Measurements from ENCODE around the gene ACACB.

DNA sequence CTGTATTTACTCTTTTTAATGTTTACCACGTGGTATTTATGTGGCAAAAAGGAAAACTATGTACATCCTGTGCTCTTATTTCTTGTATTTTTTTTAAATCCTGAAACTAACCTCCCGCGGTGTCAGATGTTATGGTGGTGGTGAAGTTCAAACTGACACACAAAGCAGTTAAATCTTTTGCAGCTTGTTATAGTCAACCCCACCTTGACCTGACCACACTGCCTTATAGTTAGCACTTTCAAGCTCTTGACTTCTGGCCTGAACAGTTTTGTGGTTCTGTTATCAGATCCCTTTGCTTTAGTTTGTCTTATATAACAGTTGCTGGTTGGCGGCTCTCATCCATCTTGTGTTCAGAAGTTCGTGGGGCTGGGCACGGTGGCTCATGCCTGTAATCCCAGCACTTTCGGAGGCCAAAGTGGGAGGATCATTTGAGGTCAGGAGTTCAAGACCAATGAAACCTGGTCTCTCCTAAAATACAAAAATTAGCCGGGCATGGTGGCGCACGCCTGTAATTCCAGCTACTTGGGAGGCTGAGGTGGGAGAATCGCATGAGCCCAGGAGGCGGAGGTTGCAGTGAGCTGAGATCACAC is 16.9 kb upstream of the ACACB start:
- TF ChIP-seq, protein P1, sequence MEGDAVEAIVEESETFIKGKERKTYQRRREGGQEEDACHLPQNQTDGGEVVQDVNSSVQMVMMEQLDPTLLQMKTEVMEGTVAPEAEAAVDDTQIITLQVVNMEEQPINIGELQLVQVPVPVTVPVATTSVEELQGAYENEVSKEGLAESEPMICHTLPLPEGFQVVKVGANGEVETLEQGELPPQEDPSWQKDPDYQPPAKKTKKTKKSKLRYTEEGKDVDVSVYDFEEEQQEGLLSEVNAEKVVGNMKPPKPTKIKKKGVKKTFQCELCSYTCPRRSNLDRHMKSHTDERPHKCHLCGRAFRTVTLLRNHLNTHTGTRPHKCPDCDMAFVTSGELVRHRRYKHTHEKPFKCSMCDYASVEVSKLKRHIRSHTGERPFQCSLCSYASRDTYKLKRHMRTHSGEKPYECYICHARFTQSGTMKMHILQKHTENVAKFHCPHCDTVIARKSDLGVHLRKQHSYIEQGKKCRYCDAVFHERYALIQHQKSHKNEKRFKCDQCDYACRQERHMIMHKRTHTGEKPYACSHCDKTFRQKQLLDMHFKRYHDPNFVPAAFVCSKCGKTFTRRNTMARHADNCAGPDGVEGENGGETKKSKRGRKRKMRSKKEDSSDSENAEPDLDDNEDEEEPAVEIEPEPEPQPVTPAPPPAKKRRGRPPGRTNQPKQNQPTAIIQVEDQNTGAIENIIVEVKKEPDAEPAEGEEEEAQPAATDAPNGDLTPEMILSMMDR (conservative IDR thresholded peaks at IDR 0.05; ENCODE audit: low read depth in 2 of 2), result no peak
- TF ChIP-seq CREB1 (CRISPR knock-in tag; IDR thresholded peaks at IDR 0.05; ENCODE audit: low read depth), result no peak
- TF ChIP-seq, protein P2, sequence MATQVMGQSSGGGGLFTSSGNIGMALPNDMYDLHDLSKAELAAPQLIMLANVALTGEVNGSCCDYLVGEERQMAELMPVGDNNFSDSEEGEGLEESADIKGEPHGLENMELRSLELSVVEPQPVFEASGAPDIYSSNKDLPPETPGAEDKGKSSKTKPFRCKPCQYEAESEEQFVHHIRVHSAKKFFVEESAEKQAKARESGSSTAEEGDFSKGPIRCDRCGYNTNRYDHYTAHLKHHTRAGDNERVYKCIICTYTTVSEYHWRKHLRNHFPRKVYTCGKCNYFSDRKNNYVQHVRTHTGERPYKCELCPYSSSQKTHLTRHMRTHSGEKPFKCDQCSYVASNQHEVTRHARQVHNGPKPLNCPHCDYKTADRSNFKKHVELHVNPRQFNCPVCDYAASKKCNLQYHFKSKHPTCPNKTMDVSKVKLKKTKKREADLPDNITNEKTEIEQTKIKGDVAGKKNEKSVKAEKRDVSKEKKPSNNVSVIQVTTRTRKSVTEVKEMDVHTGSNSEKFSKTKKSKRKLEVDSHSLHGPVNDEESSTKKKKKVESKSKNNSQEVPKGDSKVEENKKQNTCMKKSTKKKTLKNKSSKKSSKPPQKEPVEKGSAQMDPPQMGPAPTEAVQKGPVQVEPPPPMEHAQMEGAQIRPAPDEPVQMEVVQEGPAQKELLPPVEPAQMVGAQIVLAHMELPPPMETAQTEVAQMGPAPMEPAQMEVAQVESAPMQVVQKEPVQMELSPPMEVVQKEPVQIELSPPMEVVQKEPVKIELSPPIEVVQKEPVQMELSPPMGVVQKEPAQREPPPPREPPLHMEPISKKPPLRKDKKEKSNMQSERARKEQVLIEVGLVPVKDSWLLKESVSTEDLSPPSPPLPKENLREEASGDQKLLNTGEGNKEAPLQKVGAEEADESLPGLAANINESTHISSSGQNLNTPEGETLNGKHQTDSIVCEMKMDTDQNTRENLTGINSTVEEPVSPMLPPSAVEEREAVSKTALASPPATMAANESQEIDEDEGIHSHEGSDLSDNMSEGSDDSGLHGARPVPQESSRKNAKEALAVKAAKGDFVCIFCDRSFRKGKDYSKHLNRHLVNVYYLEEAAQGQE (IDR thresholded peaks at IDR 0.05; ENCODE audit: unreplicated experiment), result no peak
- no peak for TF ChIP-seq POLR2AphosphoS5 (IDR thresholded peaks at IDR 0.05; ENCODE audit: low read depth)
- TF ChIP-seq EZH2 (IDR thresholded peaks at IDR 0.05; ENCODE audit: low read depth, unreplicated experiment), result no peak
- TF ChIP-seq JUNB (IDR thresholded peaks at IDR 0.05; ENCODE audit: unreplicated experiment), result no peak
- TF ChIP-seq, protein P3, sequence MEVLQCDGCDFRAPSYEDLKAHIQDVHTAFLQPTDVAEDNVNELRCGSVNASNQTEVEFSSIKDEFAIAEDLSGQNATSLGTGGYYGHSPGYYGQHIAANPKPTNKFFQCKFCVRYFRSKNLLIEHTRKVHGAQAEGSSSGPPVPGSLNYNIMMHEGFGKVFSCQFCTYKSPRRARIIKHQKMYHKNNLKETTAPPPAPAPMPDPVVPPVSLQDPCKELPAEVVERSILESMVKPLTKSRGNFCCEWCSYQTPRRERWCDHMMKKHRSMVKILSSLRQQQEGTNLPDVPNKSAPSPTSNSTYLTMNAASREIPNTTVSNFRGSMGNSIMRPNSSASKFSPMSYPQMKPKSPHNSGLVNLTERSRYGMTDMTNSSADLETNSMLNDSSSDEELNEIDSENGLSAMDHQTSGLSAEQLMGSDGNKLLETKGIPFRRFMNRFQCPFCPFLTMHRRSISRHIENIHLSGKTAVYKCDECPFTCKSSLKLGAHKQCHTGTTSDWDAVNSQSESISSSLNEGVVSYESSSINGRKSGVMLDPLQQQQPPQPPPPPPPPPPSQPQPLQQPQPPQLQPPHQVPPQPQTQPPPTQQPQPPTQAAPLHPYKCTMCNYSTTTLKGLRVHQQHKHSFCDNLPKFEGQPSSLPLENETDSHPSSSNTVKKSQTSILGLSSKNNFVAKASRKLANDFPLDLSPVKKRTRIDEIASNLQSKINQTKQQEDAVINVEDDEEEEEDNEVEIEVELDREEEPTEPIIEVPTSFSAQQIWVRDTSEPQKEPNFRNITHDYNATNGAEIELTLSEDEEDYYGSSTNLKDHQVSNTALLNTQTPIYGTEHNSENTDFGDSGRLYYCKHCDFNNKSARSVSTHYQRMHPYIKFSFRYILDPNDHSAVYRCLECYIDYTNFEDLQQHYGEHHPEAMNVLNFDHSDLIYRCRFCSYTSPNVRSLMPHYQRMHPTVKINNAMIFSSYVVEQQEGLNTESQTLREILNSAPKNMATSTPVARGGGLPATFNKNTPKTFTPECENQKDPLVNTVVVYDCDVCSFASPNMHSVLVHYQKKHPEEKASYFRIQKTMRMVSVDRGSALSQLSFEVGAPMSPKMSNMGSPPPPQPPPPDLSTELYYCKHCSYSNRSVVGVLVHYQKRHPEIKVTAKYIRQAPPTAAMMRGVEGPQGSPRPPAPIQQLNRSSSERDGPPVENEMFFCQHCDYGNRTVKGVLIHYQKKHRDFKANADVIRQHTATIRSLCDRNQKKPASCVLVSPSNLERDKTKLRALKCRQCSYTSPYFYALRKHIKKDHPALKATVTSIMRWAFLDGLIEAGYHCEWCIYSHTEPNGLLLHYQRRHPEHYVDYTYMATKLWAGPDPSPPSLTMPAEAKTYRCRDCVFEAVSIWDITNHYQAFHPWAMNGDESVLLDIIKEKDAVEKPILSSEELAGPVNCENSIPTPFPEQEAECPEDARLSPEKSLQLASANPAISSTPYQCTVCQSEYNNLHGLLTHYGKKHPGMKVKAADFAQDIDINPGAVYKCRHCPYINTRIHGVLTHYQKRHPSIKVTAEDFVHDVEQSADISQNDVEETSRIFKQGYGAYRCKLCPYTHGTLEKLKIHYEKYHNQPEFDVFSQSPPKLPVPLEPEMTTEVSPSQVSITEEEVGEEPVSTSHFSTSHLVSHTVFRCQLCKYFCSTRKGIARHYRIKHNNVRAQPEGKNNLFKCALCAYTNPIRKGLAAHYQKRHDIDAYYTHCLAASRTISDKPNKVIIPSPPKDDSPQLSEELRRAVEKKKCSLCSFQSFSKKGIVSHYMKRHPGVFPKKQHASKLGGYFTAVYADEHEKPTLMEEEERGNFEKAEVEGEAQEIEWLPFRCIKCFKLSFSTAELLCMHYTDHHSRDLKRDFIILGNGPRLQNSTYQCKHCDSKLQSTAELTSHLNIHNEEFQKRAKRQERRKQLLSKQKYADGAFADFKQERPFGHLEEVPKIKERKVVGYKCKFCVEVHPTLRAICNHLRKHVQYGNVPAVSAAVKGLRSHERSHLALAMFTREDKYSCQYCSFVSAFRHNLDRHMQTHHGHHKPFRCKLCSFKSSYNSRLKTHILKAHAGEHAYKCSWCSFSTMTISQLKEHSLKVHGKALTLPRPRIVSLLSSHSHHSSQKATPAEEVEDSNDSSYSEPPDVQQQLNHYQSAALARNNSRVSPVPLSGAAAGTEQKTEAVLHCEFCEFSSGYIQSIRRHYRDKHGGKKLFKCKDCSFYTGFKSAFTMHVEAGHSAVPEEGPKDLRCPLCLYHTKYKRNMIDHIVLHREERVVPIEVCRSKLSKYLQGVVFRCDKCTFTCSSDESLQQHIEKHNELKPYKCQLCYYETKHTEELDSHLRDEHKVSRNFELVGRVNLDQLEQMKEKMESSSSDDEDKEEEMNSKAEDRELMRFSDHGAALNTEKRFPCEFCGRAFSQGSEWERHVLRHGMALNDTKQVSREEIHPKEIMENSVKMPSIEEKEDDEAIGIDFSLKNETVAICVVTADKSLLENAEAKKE (CRISPR knock-in tag; IDR thresholded peaks at IDR 0.05), result no peak
- TF ChIP-seq EZH2phosphoT487 (IDR thresholded peaks at IDR 0.05; ENCODE audit: unreplicated experiment), result no peak
- no peak for TF ChIP-seq NANOG (IDR thresholded peaks at IDR 0.05; ENCODE audit: borderline replicate concordance)
- no peak for TF ChIP-seq ZNF114 (CRISPR knock-in tag; IDR thresholded peaks at IDR 0.05)

Measured in GM23338 (cell line).